Vagina (tissue), 2 donors: ENCODE results near the gene ST8SIA1. TPM values are rescaled to one million over a fixed set of nuclear protein-coding genes. Genes with fewer than 3 reads are reported as not detected.
A peak's percentile ranks its signal among the peaks of the same experiment; 100 is the strongest.
"Not testable (repeated sequence)": the region's sequence is repeated elsewhere in the genome, so short reads cannot be mapped to it uniquely, and the experiment has no call there.

ENCODE experiments used
- DNase-seq, 2 donors: peaks; one replicate each; pipeline ENCODE4 v3.0.0-alpha.2; 2017; ENCODE audit errors: extremely low spot score in 2 of 2
- H3K27ac ChIP-seq: fragments of 200-600 bp; sonication (generic); one replicate; pipeline ENCODE4 v1.5.1; 2019
- H3K27me3 ChIP-seq: fragments of 200-600 bp; sonication (generic); one replicate; pipeline ENCODE4 v1.5.1; 2019
- H3K36me3 ChIP-seq, 2 donors: fragments of 200-600 bp; sonication (generic); one replicate each; pipeline ENCODE4 v1.5.1; 2017 to 2019
- H3K4me1 ChIP-seq: fragments of 200-600 bp; sonication (generic); one replicate; pipeline ENCODE4 v1.5.1; 2019
- H3K4me3 ChIP-seq, 2 donors: fragments of 200-600 bp; sonication (generic); 1 replicate in 1 of 2; 2 replicates in 1 of 2; pipeline ENCODE4 v1.5.1; 2016 to 2019
- H3K9me3 ChIP-seq: fragments of 200-600 bp; sonication (generic); one replicate; pipeline ENCODE4 v1.5.1; 2019
- CTCF ChIP-seq, 3 experiments: fragments of 450-650 bp in 2 of 3; fragments of 200-600 bp in 1 of 3; sonication (generic) in 1 of 3; IDR thresholded peaks; one replicate each; pipeline ENCODE4 v1.5.1; 2017 to 2019; ENCODE audit warnings: antibody characterized with exemption in 3 of 3, mild to moderate bottlenecking in 2 of 3, moderate library complexity in 2 of 3
- POLR2A ChIP-seq, 2 donors: fragments of 450-650 bp; IDR thresholded peaks; one replicate each; pipeline ENCODE4 v1.6.1; 2017; ENCODE audit warnings: antibody characterized with exemption in 2 of 2, mild to moderate bottlenecking in 2 of 2, moderate library complexity in 2 of 2
- POLR2AphosphoS5 ChIP-seq, 2 donors: sonication (generic); formaldehyde crosslinking; IDR thresholded peaks; one replicate each; pipeline ENCODE4 v1.9.0; 2017; ENCODE audit warnings: antibody characterized with exemption in 2 of 2, mild to moderate bottlenecking in 2 of 2, low read depth in 1 of 2; ENCODE audit not compliant: insufficient read depth in 1 of 2
- intact Hi-C: fragments of 100-400 bp; cut with DNase I; formaldehyde crosslinking; loops from one replicate; pipeline ENCODE4 v1.15.1; 2023
- total RNA-seq: library from RNA; depleted of rRNA; stranded (reverse); fragments of >200 nt; gene quantifications from one replicate; pipeline ENCODE4 v1.2.3, GENCODE V29; 2016

Gene ST8SIA1
- 5.2 TPM for total RNA-seq

DNA sequence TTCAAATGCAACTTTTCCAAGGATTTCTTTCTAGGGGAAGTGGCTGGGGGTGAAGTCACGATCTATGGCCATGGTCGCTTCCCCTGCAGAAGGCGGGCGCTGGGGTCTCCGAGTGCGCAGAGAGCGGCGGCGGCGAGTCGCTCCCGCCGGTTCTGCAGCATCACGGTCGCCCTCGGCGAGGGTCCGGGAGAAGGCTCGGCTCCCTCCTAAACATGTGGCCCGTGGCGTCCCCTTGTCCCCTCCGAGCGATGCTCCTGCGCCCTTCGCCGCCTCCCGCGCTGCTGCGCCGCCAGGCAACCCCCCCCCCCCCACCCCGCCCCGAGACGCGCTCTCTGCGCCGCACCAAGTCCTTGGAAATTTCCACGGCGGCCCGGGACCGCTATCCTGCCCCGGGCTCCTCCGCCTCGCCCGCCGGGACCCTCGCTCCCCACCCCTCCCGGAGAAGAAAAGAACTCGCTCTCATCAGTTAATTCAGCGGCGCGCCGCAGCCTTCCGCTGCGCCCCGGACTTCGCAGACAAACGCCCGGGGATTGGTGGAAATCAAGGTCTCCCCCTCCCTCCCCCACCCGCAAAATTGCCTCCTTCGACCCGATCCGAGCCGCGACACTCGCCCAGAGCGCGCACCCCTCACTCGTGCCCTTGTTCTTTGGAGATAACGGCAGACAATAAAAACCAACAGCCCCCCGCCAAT is at the start of gene ST8SIA1:
Gene ST8SIA1, minus strand, starts transcription at position 298 of the 691 bp plus-strand sequence. CDS start 475 bp downstream, outside the sequence.
- DNase-seq: no peak
- intact Hi-C loops: loop anchor here (5.0 to 10.0 kb wide), 2 partner anchors 110 to 252 kb away; no protein-coding TSS in a partner anchor
- H3K27me3 ChIP-seq: no peaks in the 10 kb centered on the region
- peak within 1 kb of the TSS; percentile 83 for H3K27ac ChIP-seq
- peaks cover 29% of the 10 kb centered on the region for H3K4me1 ChIP-seq
- no peaks in the 10 kb centered on the region for H3K9me3 ChIP-seq
- no peak for TF ChIP-seq CTCF (IDR thresholded peaks at IDR 0.05)
- no peak for TF ChIP-seq POLR2A (IDR thresholded peaks at IDR 0.05)
- no peak for TF ChIP-seq POLR2AphosphoS5 (IDR thresholded peaks at IDR 0.05; ENCODE audit: insufficient read depth in 1 of 2, low read depth in 1 of 2)
- H3K36me3 ChIP-seq: no peaks in the 10 kb centered on the region
- peak within 1 kb of the TSS; percentile 70 to 78 for H3K4me3 ChIP-seq

DNA sequence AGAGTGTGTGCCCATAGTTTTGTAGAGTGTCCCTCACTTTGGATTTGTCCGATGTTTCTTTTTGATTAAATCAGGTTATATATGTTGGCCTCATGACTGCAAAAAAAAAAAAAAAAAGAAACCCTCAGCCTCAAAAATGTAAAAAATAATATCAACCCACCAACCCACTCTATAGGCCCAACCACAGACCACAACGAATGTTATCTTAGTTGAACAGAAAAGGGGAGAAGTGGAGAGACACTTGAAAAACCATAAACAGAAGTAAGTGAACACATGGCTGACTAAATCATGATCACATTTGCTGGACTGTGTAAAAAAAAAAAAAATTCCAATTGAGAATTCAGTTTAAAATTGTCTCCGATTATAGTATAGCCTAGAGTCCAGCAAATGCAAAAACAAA is 45.5 kb upstream of the ST8SIA1 start:
- DNase-seq: no peak
- no peaks in the 10 kb centered on the region for H3K36me3 ChIP-seq
- H3K27ac ChIP-seq: no peak overlapping the region
- no peaks in the 10 kb centered on the region for H3K4me1 ChIP-seq
- no peak overlapping the region for H3K4me3 ChIP-seq
- no peak for TF ChIP-seq POLR2A (IDR thresholded peaks at IDR 0.05)
- no peak for TF ChIP-seq POLR2AphosphoS5 (IDR thresholded peaks at IDR 0.05; ENCODE audit: insufficient read depth in 1 of 2, low read depth in 1 of 2)
- TF ChIP-seq CTCF (IDR thresholded peaks at IDR 0.05): no peak
- no peaks in the 10 kb centered on the region for H3K27me3 ChIP-seq
- intact Hi-C loops: no loop called here
- no peaks in the 10 kb centered on the region for H3K9me3 ChIP-seq

DNA sequence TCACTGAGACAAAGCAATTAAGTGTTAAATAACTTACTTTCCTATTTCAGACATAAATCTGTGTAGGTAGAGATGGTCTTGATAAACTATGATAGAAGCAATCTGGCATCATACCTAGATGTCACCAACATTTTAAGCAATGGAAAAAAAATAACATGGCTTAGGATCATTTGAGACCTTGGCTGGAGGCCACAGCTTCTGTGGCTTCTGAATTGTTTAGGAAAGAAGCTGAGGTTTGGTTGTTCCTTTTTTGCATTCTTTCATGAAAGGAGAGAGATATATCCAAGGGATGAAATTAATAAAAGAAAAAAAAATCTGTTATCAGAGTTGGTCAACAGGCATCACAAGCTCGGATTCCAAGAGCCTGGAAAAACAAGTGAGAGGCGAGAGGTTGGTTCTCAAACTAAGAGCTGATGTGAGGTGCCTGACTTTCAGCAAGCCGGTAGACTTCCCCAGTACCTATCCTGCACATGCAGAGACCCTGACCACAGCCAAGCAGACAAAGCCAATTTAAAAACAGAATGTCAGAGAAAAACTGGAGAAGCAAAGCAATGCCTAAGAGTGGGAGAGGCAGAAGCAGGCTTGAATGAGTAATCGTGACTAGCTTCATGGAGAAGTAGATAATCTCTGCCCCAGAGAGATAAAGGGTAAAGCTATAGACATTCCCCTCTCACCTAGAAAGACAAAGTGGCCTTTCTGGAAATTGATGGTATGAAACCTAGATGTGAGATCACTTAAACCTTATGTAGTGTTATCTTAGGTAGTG is 43.4 kb upstream of the ST8SIA1 start:
- Histone ChIP-seq H3K4me1 (no peaks in the 10 kb centered on the region), H3K27me3 (no peaks in the 10 kb centered on the region), H3K36me3 (no peaks in the 10 kb centered on the region), H3K9me3 (no peaks in the 10 kb centered on the region), H3K27ac (no peak overlapping the region), H3K4me3 (no peak overlapping the region)
- DNase-seq: no peak
- TF ChIP-seq POLR2A (IDR thresholded peaks at IDR 0.05) (no peak), CTCF (IDR thresholded peaks at IDR 0.05) (no peak), POLR2AphosphoS5 (IDR thresholded peaks at IDR 0.05; ENCODE audit: insufficient read depth in 1 of 2, low read depth in 1 of 2) (no peak)
- intact Hi-C loops: no loop called here

- H3K27me3 ChIP-seq, H3K36me3 ChIP-seq, DNase-seq, H3K4me1 ChIP-seq, H3K9me3 ChIP-seq, H3K27ac ChIP-seq, H3K4me3 ChIP-seq, intact Hi-C loops: not testable (repeated sequence)
Observed at GRCh38 chr12:22376596-22377150, 42.2 kb upstream of the ST8SIA1 start.

- no peaks in the 10 kb centered on the region for H3K36me3 ChIP-seq
- DNase-seq: no peak
- no peak overlapping the region for H3K4me3 ChIP-seq
- H3K27me3 ChIP-seq: no peaks in the 10 kb centered on the region
- intact Hi-C loops: no loop called here
- no peak for TF ChIP-seq CTCF (IDR thresholded peaks at IDR 0.05)
- TF ChIP-seq POLR2AphosphoS5 (IDR thresholded peaks at IDR 0.05; ENCODE audit: insufficient read depth in 1 of 2, low read depth in 1 of 2): no peak
- no peak for TF ChIP-seq POLR2A (IDR thresholded peaks at IDR 0.05)
- H3K9me3 ChIP-seq: no peaks in the 10 kb centered on the region
- H3K4me1 ChIP-seq: no peaks in the 10 kb centered on the region
- no peak overlapping the region for H3K27ac ChIP-seq
Observed at GRCh38 chr12:22374508-22374907, 40.0 kb upstream of the ST8SIA1 start.
